GM12878 (cell line): ENCODE data around the gene COX10. TPM values are rescaled to one million over a fixed set of nuclear protein-coding genes. Genes with fewer than 3 reads are reported as not detected.

Experiments used
- ATAC-seq: fragments of 200-7000 bp; cut with Tn5 transposase; 3 replicates; pipeline ENCODE4 v1.9.1; 2020; ENCODE audit warnings: mild to moderate bottlenecking, moderate library complexity
- BruUV-seq: library from RNA; stranded (reverse); fragments of 400-500 nt; replicated peaks from 2 replicates; lab custom pipeline; 2021; lab: Mats Ljungman, UMichigan
- CTCF ChIA-PET: fragments of 300-600 bp; sonication (Branson Sonifier 250); formaldehyde crosslinking; extraction: SDS; loops from one replicate; lab custom pipeline; 2021; ENCODE audit warnings: inconsistent platforms; lab: Yijun Ruan, JAX
- POLR2A ChIA-PET: fragments of 350-600 bp; formaldehyde crosslinking; extraction: SDS; loops from one replicate; lab custom pipeline; 2021; ENCODE audit warnings: inconsistent platforms; lab: Charles Lee
- RAD21 ChIA-PET: fragments of 300-600 bp; sonication (Branson Sonifier 250); formaldehyde crosslinking; loops from one replicate; lab custom pipeline; 2023; ENCODE audit warnings: antibody characterized with exemption; ENCODE audit not compliant: unreplicated experiment; lab: Charles Lee
- SMC1A ChIA-PET: fragments of 300-600 bp; sonication (Branson Sonifier 250); formaldehyde crosslinking; loops from one replicate; lab custom pipeline; 2023; ENCODE audit not compliant: unreplicated experiment, uncharacterized antibody; lab: Charles Lee
- DNase-seq: peaks from one replicate; pipeline ENCODE4 v3.0.0-alpha.2; 2011; ENCODE audit warnings: low read depth, low spot score
- FAIRE-seq: peaks from 3 replicates; lab custom pipeline; 2011; peaks lifted over from hg19 to GRCh38; lab: Jason Lieb, UNC
- H2AFZ ChIP-seq: 2 replicates; pipeline ENCODE4 v1.6.0; 2011; ENCODE audit warnings: low read depth, low read length, control low read depth; ENCODE audit not compliant: control insufficient read depth
- H3K27ac ChIP-seq: 2 replicates; pipeline ENCODE4 v1.5.1; 2011; ENCODE audit warnings: control low read depth; ENCODE audit not compliant: control insufficient read depth, insufficient read depth
- H3K27me3 ChIP-seq, 2 experiments: replicated peaks in 1 of 2; 2 replicates each; pipeline versions ENCODE4 v1.6.0 to v1.6.1; 2011; ENCODE audit warnings: low read length in 1 of 2; ENCODE audit not compliant: control insufficient read depth in 2 of 2, insufficient read depth in 2 of 2
- H3K36me3 ChIP-seq, 2 experiments: 2 replicates each; pipeline ENCODE4 v1.5.1; 2011; ENCODE audit warnings: low read length in 1 of 2; ENCODE audit not compliant: control insufficient read depth in 2 of 2, insufficient read depth in 2 of 2
- H3K4me1 ChIP-seq: 2 replicates; pipeline ENCODE4 v1.6.1; 2011; ENCODE audit warnings: mild to moderate bottlenecking, low read length, moderate library complexity, mixed read lengths; ENCODE audit not compliant: control insufficient read depth, insufficient read depth
- H3K4me2 ChIP-seq: 2 replicates; pipeline ENCODE4 v1.6.0; 2011; ENCODE audit warnings: control low read depth; ENCODE audit not compliant: control insufficient read depth, insufficient read depth
- H3K4me3 ChIP-seq: fragments of 200-600 bp; sonication (generic); 2 replicates; pipeline ENCODE4 v1.5.1; 2016
- H3K79me2 ChIP-seq: 2 replicates; pipeline ENCODE4 v1.6.0; 2011; ENCODE audit warnings: low read length; ENCODE audit not compliant: control insufficient read depth, insufficient read depth
- H3K9ac ChIP-seq: 2 replicates; pipeline ENCODE4 v1.8.0; 2011; ENCODE audit warnings: low read length, control low read depth, mixed read lengths; ENCODE audit not compliant: control insufficient read depth, insufficient read depth
- H3K9me3 ChIP-seq: replicated peaks from 3 replicates; pipeline ENCODE4 v1.5.1; 2011; ENCODE audit warnings: mild to moderate bottlenecking, low read length; ENCODE audit not compliant: control insufficient read depth, insufficient read depth
- H4K20me1 ChIP-seq: 2 replicates; pipeline ENCODE4 v1.6.0; 2011; ENCODE audit not compliant: control insufficient read depth, insufficient read depth
- IRF4 ChIP-seq: IDR thresholded peaks from 2 replicates; pipeline ENCODE4 v1.6.1; 2011; ENCODE audit warnings: low read depth, low read length
- NKRF ChIP-seq: fragments of 450-650 bp; conservative IDR thresholded peaks from 2 replicates; pipeline ENCODE4 v1.6.1; 2017; ENCODE audit warnings: mild to moderate bottlenecking, moderate library complexity
- SIN3A ChIP-seq: IDR thresholded peaks from 2 replicates; pipeline ENCODE4 v1.6.1; 2012; ENCODE audit warnings: low read depth, low read length, improper control_type of control experiment
- YY1 ChIP-seq: IDR thresholded peaks from 2 replicates; pipeline ENCODE4 v1.6.1; 2011; ENCODE audit warnings: low read depth, mild to moderate bottlenecking, low read length
- ZNF24 ChIP-seq: fragments of 450-650 bp; IDR thresholded peaks from 2 replicates; pipeline ENCODE4 v1.6.1; 2017; ENCODE audit warnings: antibody characterized with exemption, mild to moderate bottlenecking
- WGBS: methylation state at CpG from one replicate; pipeline ENCODE4 v1.1.6; 2016; ENCODE audit warnings: low lambda C conversion rate; ENCODE audit not compliant: insufficient replicate concordance, insufficient coverage; ENCODE audit errors: missing lambda C conversion rate; 5-methylcytosine and 5-hydroxymethylcytosine counted together
- in situ Hi-C: fragments of 300-500 bp; cut with MboI; formaldehyde crosslinking; loops from 9 replicates; pipeline ENCODE4 v1.14.3; 2018; ENCODE audit warnings: mixed read lengths
- intact Hi-C: fragments of 100-400 bp; cut with micrococcal nuclease; formaldehyde crosslinking; loops from one replicate; pipeline ENCODE4 v1.14.2; 2022; ENCODE audit not compliant: unreplicated experiment
- polyA plus RNA-seq, 11 experiments: library from polyadenylated mRNA; depleted of rRNA in 4 of 11; unstranded in 6 of 11; stranded (reverse) in 5 of 11; fragments of >200 nt; fragmentation: Nextera tagmentation in 4 of 11; fragmentation: Illumina TruSeq in 1 of 11; extraction: Ambion mirVana in 4 of 11; extraction: Trizol in 1 of 11; gene quantifications; 1 replicate in 1 of 11; 2 replicates in 10 of 11; pipeline versions ENCODE4 v1.2.1 to v1.2.3, GENCODE V29; 2011 to 2016; ENCODE audit warnings: inconsistent platforms in 2 of 11, missing spikeins in 2 of 11, low read depth in 1 of 11
- total RNA-seq, 4 experiments: library from RNA; depleted of rRNA in 3 of 4; stranded (reverse); fragments of >200 nt in 3 of 4; fragmentation: Illumina TruSeq in 1 of 4; extraction: Trizol in 1 of 4; gene quantifications; 2 replicates each; pipeline versions ENCODE4 v1.2.1 to v1.2.3, GENCODE V29; 2013 to 2021

Gene COX10
- total and polyA plus RNA-seq, 10 of the 15 experiments (the other 5 are each of a cell fraction or from before 2014, with no cell fraction given): 9.6 to 29.4 (median 21.3) TPM

- H3K9me3 ChIP-seq: no peaks in the 10 kb centered on the region
- ChIA-PET RAD21 (no interaction called here), SMC1A (interaction anchor here (0.5 kb wide), 1 partner anchor 168 kb away, joined by 3 read pairs; no protein-coding TSS in a partner anchor), POLR2A (no interaction called here), CTCF (no interaction called here)
- H3K9ac ChIP-seq: no peak overlapping the region
- intact Hi-C loops: no loop called here
- 97% methylated on average over 2 of the region's 2 CpGs for WGBS
- no peak overlapping the region for H3K4me3 ChIP-seq
- no peak for TF ChIP-seq IRF4
- no peaks in the 10 kb centered on the region for H4K20me1 ChIP-seq
- DNase-seq: no peak
- H3K36me3 ChIP-seq: no peaks in the 10 kb centered on the region; a peak in 1 of 4 replicates
- no peaks in the 10 kb centered on the region for H3K4me1 ChIP-seq
- no peak overlapping the region for H3K4me2 ChIP-seq
- no peaks in the 10 kb centered on the region; the same call in none of the 2 replicates for H3K79me2 ChIP-seq
- in situ Hi-C loops: loop anchor here (5.0 kb wide), 1 partner anchor 50 kb away; no protein-coding TSS in a partner anchor
- no peak overlapping the region for H2AFZ ChIP-seq
- no peak for ATAC-seq
- no peak for FAIRE-seq
- BruUV-seq: no TSS peak
- H3K27ac ChIP-seq: no peak overlapping the region
- H3K27me3 ChIP-seq: no peaks in the 10 kb centered on the region
Observed at GRCh38 chr17:14112407-14112806, 43.1 kb downstream of the COX10 start.

- POLR2A ChIA-PET: no interaction called here
- FAIRE-seq (no peak), ATAC-seq (no peak), DNase-seq (no peak)
- TF ChIP-seq NKRF: no peak
- TF ChIP-seq YY1: no peak
- no peak for TF ChIP-seq ZNF24
- no peak for TF ChIP-seq SIN3A
- Histone ChIP-seq H3K9ac (no peak overlapping the region), H3K36me3 (no peaks in the 10 kb centered on the region), H3K9me3 (no peaks in the 10 kb centered on the region), H3K4me1 (no peaks in the 10 kb centered on the region), H3K4me2 (no peak overlapping the region), H3K27ac (no peak overlapping the region), H3K79me2 (no peaks in the 10 kb centered on the region; the same call in 1 of the 2 replicates), H2AFZ (no peak overlapping the region), H3K27me3 (no peaks in the 10 kb centered on the region), H4K20me1 (no peaks in the 10 kb centered on the region), H3K4me3 (no peak overlapping the region)
- BruUV-seq: no TSS peak
- RAD21 ChIA-PET: no interaction called here
- 90% methylated on average over 1 of the region's 1 CpG for WGBS
- intact Hi-C loops (no loop called here), in situ Hi-C loops (loop anchor here (5.0 kb wide), 1 partner anchor 51 kb away; no protein-coding TSS in a partner anchor)
- CTCF ChIA-PET: interaction anchor here (1.1 kb wide), 1 partner anchor 12 kb away, joined by 3 read pairs; no protein-coding TSS in a partner anchor
- SMC1A ChIA-PET: interaction anchor here (0.9 kb wide), 1 partner anchor 20 kb away, joined by 3 read pairs; no protein-coding TSS in a partner anchor
Observed at GRCh38 chr17:14113137-14113536, 43.8 kb downstream of the COX10 start.
